Transverse colon (tissue), 4 donors: Measurements from ENCODE around the gene ABCF1.

Source experiments
- POLR2AphosphoS5 ChIP-seq, 3 donors: sonication (generic); formaldehyde crosslinking; IDR thresholded peaks; one replicate each; pipeline ENCODE4 v1.6.1; 2016; ENCODE audit warnings: antibody characterized with exemption in 3 of 3
- TF ChIP-seq, protein P1 (sequence below), 5 experiments: fragments of 200-600 bp in 3 of 5; fragments of 450-650 bp in 2 of 5; sonication (generic) in 3 of 5; IDR thresholded peaks; 1 replicate in 2 of 5; 2 replicates in 3 of 5; pipeline ENCODE4 v1.5.1; 2016 to 2017; ENCODE audit warnings: antibody characterized with exemption in 5 of 5, inconsistent platforms in 3 of 5, mild to moderate bottlenecking in 2 of 5, moderate library complexity in 1 of 5

DNA sequence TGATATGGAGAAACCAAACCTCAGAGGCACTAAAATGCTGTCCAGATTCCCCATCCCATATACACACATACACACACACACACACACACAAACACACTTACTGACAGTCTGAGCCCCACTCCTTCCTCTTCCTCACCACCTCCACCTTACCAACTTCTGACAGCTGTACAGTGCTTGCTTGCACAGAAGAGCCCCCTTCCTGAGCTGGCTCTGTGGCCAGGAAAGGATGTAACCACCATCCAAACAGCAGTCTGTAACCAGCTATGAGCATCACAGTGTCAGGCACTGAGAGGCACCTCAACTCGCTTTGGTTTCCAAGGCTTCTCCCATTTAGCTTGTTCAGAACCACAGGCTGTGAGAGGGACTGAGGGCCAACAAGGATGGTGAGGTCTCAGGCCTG, 69.8 kb downstream of the ABCF1 start:
- TF ChIP-seq, protein P1, sequence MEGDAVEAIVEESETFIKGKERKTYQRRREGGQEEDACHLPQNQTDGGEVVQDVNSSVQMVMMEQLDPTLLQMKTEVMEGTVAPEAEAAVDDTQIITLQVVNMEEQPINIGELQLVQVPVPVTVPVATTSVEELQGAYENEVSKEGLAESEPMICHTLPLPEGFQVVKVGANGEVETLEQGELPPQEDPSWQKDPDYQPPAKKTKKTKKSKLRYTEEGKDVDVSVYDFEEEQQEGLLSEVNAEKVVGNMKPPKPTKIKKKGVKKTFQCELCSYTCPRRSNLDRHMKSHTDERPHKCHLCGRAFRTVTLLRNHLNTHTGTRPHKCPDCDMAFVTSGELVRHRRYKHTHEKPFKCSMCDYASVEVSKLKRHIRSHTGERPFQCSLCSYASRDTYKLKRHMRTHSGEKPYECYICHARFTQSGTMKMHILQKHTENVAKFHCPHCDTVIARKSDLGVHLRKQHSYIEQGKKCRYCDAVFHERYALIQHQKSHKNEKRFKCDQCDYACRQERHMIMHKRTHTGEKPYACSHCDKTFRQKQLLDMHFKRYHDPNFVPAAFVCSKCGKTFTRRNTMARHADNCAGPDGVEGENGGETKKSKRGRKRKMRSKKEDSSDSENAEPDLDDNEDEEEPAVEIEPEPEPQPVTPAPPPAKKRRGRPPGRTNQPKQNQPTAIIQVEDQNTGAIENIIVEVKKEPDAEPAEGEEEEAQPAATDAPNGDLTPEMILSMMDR (IDR thresholded peaks at IDR 0.05): no peak
- no peak for TF ChIP-seq POLR2AphosphoS5 (IDR thresholded peaks at IDR 0.05)
